ENCODE results near the gene SPOCK1.

The SPOCK1 gene

GRCh38 chr5:137113161-137113560, 386.0 kb downstream of the SPOCK1 start:
- Histone ChIP-seq H3K9me3 (no peaks in the 10 kb centered on the region), H3K27ac (no peak overlapping the region), H3K27me3 (no peaks in the 10 kb centered on the region), H3K36me3 (no peaks in the 10 kb centered on the region), H3K4me3 (no peak overlapping the region), H3K4me1 (no peaks in the 10 kb centered on the region)
- intact Hi-C loops (cut with DNase I; ENCODE audit: low total_unique reads): no loop called here
- TF ChIP-seq CTCF (IDR thresholded peaks at IDR 0.05): no peak
- no peak for DNase-seq

GRCh38 chr5:137105351-137106035, 393.6 kb downstream of the SPOCK1 start:
- Histone ChIP-seq H3K9me3 (no peaks in the 10 kb centered on the region), H3K36me3 (no peaks in the 10 kb centered on the region), H3K27me3 (no peaks in the 10 kb centered on the region), H3K4me1 (no peaks in the 10 kb centered on the region), H3K4me3 (no peak overlapping the region), H3K27ac (no peak overlapping the region)
- TF ChIP-seq CTCF (IDR thresholded peaks at IDR 0.05): no peak
- intact Hi-C loops (cut with DNase I; ENCODE audit: low total_unique reads): no loop called here
- no peak for DNase-seq

- DNase-seq: no peak
Observed at GRCh38 chr5:137101544-137101943, 397.6 kb downstream of the SPOCK1 start.

GRCh38 chr5:137099651-137100050, 399.5 kb downstream of the SPOCK1 start:
- Histone ChIP-seq H3K4me3 (no peak overlapping the region), H3K27ac (no peak overlapping the region), H3K9me3 (no peaks in the 10 kb centered on the region), H3K36me3 (no peaks in the 10 kb centered on the region), H3K27me3 (no peaks in the 10 kb centered on the region), H3K4me1 (peaks cover 0 to 7% (median 2%) of the 10 kb centered on the region in 4 donors)
- no peak for DNase-seq
- intact Hi-C loops (cut with DNase I; ENCODE audit: low total_unique reads): no loop called here
- no peak for TF ChIP-seq CTCF (IDR thresholded peaks at IDR 0.05)

More at GRCh38 chr5:137101544-137101943, 397.6 kb downstream of the SPOCK1 start:
- Histone ChIP-seq H3K9me3 (no peaks in the 10 kb centered on the region), H3K4me3 (no peak overlapping the region), H3K36me3 (no peaks in the 10 kb centered on the region), H3K27me3 (no peaks in the 10 kb centered on the region), H3K27ac (no peak overlapping the region), H3K4me1 (no peaks in the 10 kb centered on the region)
- TF ChIP-seq CTCF (IDR thresholded peaks at IDR 0.05): no peak
- intact Hi-C loops (cut with DNase I; ENCODE audit: low total_unique reads): no loop called here

DNA sequence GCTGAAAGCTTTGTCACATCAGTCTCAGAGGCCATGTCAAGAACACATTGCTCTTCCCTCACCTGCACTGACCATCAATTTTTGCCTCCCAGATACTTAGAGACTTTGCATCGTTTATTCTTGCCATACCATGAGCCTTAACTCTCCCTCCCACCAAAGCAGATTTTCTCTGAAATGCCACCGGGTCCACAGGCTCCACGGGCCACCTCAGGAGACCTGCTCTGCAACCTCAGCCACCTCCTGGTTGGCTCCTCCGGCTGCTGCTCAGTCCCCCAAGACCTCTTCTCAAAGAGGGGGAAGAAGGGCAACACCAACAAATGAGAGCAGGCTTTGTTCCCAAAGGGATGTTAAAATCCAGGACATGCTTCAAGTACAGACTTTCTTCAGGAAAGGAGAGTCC, 400.5 kb downstream of the SPOCK1 start:
- H3K27me3 ChIP-seq: no peaks in the 10 kb centered on the region
- intact Hi-C loops (cut with DNase I; ENCODE audit: low total_unique reads): no loop called here
- no peak overlapping the region for H3K27ac ChIP-seq
- peaks cover 0 to 7% (median 2%) of the 10 kb centered on the region in 4 donors for H3K4me1 ChIP-seq
- no peaks in the 10 kb centered on the region for H3K9me3 ChIP-seq
- TF ChIP-seq CTCF (IDR thresholded peaks at IDR 0.05): no peak
- H3K36me3 ChIP-seq: no peaks in the 10 kb centered on the region
- no peak for DNase-seq
- no peak overlapping the region for H3K4me3 ChIP-seq

All from tibial artery (tissue), 4 donors.